GM21619 (cell line): ENCODE measurements around the gene PAX8.

Source experiments
- ATAC-seq: cut with Tn5 transposase; IDR thresholded peaks from one replicate; pipeline ENCODE4 v1.9.1; 2021; ENCODE audit not compliant: unreplicated experiment

The PAX8 gene

DNA sequence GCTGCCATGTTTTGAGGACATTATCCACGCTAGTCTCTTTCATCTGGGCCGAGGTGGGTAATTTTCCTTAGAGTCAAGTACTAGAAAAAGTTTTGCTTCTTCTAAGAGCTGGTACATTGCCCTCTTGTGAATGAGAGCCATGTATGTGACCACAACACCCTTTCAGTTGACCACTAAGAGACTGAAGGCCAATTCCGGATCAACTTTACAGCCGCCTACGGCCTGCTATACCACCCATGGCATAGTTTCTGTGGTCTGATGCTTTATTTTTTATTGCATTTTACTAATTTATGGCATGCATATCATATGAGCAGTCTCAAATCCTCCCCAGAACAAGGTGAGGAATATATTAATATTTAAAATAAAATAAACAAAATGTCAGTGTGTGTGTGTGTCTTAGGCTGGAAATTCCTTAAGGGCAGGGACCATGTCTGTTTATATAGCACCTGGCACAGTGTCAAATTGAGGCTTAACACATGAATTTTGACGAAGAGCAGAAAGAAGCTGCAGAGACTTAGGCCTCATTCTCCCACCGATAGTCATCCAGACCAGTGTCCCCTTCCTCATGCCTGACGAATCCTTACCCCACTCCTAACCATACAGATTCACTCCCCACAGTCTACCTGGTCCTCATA is 69.6 kb downstream of the PAX8 start:
- no peak for ATAC-seq

DNA sequence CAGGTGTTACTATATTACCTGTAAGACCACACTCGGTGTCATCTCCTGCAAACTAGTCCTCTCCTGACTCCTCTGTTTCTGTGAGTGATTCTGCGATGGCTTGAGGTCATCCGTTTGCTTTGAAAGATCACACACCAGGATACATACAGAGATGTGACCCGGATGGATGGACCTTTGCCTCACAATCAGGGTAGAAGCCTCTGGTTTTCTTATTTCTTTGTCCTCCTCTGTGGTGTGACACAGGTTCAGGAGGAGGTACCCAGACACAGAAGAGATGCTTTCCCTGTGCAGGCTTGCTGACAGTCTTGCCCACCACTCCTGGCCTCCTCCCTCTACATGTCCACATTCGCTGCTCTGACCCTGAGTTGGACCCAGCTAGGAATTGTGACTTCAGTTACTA is 70.3 kb downstream of the PAX8 start:
- no peak for ATAC-seq

DNA sequence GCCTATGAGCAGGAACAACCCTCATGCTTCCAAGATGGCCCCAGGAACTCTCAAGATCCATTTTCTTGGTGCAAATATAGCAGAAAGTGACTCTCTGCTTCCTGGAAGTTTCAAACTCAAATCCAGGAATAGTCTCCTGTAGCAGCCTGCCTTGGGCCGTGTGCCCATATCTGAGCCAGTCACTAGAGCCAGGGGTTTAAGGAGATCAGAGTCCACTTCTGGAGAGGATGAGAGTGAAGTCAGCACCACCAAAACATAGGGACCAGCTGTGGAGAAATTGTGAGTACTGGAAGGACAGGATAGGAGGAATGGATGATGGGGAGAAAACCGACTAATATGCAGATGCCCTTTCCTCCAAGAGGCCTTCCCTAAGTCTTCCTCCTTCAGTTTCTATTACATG is 71.7 kb downstream of the PAX8 start:
- no peak for ATAC-seq

DNA sequence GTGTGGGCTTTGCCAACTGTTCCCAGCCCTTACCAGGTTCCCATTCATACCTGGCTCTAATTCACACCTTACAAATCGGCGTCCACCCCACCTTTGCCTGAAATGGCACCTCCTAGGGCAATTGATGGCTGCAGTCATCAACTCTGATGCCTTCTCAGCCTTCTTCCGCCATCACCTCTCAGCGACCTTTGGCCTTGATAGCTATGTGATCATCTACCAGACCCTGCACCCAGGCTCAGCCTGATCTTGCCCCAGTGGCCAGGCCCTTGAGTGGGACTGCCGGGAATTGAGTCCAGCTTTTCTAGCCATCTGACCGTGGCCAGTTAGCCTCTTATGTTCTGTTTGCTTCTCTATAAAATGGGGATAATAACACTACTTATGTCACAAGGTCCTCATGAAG is 72.5 kb downstream of the PAX8 start:
- ATAC-seq = no peak

DNA sequence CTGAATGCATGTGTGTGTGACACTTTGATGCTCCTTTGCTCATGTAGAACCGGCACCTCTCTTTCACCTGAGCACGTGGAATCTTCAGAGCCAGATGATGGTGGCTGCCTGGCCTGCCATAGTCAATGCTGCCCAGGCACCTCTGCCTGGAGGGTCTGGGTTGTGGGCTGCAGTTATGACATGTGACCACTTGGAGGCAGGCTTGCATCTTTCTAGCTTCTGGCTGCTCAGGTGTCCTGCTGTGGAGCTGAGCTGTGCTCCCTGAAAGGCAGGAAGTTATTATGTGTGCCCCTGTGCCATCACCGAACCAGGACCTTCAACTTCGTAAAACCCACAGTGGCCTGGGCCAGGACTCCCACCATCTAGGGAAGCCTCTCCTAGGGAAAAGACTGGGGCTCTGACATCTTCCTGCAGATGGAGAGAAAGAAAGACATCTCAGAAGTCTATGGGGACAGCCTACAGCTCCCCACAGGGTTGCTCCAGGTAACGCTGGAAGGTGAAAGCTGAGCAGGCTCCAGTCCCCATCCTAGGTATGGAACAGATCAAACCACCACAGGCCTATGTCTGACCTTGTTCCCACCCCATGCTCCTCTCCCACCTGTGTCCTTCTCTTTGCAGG is 74.7 kb downstream of the PAX8 start:
- peak; percentile 81 for ATAC-seq

DNA sequence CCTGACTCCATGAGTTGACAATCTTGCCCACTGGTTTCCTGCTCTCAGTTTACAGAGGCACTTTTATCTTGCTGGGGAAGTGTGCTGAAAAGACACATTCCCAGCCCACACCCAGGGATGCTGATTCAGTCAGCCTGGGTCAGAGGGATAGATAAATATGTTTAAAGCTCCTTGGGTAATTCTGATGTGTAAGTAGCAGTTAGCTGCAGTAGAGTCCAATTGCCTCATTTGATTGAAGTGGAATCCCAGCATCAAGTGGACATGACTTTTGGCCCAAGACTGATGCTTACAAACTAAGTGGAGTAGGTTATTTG is 75.5 kb downstream of the PAX8 start:
- ATAC-seq = no peak

DNA sequence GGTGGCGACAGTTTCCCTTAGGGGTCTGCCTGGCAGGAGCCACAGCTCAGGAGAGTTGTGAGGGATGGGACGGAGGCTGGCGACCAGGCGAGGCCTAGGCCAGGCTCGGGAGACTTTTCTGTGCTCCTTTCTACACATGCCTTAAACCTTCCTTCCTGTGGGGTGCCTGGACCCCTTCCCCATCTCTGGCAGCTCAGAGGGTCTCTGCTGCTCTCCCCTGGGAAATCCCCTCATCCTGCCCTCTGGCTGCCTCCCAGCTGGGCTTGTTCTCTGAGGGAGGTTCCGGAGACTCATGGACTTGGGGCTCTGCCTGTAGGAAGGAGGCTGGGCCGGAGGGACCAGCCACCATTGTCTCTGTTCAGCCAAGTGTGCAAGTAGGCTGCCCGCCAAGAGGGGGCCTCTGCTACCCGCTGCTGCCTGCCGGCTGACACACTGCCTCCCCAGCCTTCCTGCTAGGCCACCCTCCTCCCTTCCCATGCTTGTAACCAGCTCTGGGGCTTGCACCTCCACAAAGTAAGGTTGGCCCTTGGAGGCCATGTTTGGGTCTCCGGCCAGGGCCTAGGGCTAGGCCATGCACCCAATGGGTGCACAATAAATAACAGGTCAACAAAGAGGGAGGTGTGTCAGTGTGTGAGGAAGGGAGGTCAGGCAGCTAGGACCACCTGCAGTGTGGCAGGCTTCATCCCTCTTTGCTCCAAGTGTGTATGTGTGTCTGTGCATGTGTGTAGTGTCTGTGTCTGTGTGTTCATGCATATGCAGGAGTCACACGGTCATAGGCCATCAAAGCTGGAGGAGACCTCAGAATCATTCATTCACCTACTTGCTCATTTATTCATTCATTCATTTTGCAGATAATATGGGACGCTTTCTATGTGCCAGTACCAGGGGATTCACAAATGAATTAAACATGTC is 76.2 kb downstream of the PAX8 start:
- no peak for ATAC-seq

DNA sequence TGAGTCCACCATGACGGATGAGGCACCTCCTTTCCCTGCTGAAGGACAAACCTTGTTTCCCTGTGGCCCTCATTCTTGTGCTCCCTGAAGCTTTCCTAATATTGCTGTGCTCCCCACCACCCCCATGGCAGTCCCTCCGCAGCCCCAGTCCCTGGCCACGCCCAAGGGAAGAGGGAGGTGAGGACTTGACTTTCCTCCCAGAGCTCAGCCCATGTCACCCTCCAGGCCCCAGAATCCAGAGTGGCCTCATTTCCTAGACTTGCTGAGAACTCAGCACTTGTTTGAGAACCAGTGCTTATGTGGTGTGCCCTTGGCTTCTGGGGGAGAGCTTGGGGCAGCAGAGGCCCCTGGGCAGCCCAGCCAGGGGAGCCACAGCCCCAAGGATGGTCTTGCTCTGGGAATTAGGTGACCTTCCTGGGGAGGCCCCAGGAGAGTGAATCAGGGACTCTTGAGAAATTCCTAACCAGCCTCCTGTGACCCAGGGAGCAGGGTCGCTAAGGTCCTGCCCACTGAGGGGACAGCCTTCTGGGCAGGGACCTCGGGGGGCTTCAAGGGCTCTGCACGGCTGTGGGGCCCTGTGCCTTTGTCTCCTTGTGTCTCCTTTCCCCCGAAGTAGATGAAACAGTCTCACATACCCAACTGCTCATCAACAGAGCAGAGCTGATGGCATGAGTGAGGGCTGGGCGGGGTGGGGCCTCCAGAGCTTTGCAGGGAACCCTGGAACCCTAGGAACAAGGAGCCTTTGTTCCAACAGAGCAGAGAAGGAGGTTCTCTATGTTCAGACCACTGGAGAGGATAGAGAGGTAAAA is 77.0 kb downstream of the PAX8 start:
- ATAC-seq = no peak

DNA sequence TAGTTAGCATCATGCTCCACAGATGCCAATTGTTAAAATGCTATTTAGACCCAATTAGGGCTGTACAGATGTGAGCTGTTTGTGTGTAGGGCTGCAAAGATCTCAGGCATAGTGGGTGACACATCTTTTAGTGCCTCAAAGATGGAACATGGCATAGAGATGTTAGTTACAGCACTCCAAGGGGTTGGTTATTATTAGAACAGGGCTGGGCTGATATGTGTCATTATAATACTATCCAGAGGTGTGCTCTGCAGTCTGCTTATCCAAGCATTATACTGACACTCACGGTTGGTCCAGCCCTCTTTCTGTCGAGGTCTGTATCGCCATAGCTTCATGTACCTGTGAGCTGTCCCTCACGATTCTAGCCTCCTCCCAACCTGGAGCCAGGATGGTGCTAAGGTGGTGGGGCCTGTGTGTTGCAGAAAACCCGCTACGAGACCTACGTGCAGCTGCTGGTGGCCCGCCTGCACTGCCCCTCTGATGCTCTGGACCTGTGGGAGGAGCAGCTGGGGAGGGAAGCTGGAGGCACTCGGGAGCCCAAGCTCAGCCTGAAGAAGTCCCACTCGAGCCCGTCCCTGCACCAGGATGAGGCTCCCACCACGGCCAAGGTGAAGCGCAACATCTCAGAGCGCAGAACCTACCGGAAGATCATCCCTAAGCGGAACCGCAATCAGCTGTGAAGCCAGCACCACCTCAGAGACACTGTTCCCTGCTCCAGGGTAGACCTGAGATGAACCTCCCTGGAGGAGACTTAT is 77.8 kb downstream of the PAX8 start:
- no peak for ATAC-seq

DNA sequence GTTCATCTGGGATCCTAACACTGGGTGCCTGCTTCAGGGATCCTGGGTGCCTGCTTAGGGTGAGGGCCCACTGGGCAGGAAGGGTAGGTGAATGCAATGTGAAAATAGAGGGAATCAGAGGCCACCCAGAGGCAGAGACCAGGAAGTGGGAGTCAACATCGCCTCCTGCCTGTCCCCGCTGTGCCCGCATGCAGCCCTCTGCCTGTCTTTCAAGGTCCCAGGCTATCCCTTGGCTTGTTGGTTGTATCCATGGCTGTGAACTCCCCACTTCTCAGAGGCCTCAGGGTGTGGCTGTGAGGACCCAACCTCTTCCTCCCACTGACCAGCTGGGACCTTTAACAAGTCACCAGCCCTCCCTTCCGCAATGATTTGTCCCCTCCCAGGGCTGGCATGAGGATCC is 78.5 kb downstream of the PAX8 start:
- no peak for ATAC-seq

DNA sequence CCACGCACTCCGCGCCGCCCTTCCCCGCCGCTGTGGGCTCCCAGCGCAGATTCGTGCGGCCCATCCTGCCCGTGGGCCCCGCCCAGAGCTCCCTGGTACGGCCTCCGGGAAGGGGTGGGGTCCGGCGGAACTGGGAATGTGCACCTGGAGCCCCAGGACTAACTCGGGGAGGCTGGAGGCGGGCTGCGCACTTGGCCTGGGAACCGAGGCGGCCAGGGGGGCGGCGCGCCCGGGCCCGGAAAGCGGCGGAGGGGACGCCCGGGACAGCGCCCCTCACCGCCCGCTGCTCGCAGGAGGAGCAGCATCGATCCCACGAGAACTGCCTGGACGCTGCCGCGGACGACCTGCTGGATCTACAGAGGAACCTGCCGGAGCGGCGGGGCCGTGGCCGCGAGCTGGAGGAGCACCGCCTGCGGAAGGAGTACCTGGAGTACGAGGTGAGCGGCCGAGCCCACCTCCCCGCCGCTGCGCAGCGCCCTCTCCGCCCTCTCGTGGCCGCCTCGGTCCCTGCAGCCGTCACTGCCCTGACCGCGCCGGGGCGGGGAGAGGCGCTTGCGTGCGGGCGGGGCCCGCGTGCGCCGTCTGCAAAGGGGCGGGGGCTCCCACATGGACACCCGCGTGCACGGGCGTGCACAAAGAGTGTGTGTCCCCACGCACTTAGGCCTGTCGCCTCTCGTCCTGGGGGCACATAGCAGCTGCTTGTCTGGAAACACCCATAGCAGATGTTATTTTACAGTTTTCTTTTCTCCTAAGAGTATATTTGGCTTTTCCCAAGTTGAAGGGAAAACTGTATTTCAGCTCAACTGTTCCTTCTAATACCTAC is 79.7 kb downstream of the PAX8 start:
- peak; percentile 39 for ATAC-seq

DNA sequence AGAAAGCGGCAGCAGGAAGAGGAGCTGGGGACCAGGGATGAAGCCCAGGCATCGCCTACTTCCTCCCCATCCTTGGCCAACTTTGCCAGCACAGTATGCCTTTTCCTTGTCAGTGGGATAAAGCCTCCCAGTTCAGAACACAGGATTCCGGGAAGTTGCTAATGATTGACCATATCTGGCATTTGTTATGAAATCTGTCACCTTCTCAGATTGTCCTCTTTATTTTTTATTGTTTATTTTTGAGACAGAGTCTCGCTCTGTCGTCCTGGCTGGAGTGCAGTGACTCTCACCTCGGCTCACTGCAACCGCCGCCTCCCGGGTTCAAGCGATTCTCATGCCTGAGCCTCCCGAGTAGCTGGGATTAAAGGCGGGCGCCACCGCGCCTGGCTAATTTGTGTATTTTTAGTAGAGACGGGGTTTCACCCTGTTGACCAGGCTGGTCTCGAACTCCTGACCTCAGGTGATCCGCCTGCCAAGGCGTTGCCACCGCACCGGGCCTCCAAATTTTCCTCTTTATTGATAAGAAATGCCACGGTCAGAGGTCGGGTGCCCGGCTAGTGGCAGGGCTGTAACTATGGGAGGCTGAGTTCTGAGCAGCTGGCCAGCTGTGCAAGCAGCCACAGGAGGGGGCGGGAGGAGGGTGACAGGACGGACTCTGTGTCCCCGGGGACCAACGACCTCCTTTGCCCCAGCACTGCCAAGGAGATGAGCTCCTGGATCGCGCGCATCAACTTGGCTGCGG is 80.5 kb downstream of the PAX8 start:
- no peak for ATAC-seq

DNA sequence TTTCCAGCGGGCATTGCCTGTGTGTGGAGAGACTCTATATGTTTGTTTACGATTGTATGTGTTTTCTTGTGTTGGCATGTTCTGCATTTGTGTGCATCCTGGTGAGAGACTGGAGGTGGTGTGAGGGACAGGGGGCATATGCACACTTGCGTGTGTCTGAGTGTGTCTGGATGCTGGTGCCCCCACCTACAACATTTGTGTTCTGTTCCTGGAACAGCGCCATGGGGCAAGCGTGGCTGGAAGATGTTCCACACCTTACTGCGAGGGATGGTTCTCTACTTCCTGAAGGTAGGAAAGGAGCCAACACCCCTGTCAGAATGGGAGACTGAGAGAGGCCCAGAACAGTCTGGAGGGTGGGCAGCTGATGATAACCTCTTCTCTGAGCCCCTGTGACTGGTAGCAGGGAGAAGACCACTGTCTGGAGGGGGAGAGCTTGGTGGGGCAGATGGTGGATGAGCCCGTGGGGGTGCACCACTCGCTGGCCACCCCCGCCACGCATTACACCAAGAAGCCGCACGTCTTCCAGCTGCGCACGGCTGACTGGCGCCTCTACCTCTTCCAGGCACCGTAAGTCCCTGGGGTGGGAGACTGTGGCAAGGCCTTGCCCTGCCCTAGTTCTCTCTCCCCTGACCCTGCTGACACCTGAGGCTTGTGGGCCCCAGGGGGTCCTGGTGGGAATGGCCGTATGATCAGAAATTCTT is 81.2 kb downstream of the PAX8 start:
- no peak for ATAC-seq

DNA sequence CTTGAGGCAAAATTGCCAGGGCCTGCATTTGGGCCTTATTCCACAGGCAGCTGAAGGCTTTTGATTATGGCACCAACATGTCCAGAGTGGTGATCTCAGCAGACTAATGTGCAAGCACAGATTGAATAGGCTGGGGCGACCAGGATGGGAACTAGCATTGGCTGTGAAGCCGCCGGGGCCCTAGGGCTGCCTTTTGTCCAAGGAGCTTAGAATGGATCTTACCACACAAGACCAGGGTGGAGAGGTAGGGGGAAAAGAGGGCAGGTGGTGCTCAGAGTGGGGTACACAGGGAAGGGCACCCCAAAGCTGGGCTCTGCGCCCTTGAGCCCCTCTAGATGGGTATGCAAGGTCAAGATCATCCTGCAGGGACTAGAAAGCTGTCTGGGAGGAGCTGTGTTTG is 81.9 kb downstream of the PAX8 start:
- ATAC-seq = no peak

DNA sequence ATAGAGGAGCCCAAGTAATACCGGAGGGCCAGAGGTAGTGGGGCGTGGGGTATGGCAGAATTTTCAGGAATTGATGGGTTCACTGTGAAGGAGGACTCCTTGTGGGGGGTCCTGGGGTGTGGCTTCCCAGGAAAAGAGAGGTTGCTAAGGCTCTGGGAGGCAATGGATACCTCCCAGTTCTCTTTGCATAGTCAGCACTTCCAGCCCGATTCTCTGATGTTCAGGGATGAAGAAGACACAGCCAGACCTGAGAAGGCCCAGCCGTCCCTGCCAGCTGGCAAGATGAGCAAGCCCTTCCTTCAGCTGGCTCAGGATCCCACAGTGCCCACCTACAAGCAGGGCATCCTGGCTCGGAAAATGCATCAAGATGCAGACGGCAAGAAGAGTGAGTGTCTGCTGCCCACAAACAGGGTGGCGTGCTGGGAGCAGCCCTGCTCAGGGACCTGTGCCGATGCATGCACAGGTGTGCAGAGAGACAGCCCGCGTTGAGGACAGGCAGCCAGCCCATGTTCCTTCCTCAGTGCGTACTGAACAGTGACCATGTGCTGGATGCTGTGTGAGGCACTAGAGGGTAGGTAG is 82.7 kb downstream of the PAX8 start:
- ATAC-seq = no peak

DNA sequence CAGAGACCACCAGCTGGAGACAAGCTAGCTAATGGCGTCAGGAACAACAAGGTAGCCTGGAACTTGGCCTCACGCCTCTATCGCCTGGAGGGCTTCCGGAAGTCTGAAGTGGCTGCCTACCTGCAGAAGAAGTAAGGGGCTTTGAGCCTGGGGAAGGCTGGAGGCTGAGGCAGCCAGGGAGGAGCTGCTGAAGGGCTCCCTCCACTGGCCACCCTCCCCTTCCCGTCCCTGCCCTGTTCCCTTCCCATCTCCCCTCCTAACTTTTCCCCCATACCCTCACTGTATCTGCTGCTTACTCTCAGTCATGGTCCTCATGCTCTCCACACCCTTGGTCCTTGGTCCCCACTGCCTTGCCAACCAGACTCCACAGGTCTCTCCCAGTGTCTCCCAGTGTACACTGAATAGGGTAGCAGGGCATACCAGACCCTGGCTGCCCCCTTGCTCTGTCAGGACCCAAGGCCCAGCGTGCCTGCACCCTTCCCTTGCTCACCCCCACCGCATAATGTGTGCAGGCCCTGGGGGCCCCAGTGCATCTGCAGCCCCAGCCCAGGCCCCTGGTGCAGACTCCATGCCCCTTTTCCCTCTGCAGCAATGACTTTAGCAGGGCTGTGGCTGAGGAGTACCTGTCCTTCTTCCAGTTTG is 86.1 kb downstream of the PAX8 start:
- no peak for ATAC-seq

DNA sequence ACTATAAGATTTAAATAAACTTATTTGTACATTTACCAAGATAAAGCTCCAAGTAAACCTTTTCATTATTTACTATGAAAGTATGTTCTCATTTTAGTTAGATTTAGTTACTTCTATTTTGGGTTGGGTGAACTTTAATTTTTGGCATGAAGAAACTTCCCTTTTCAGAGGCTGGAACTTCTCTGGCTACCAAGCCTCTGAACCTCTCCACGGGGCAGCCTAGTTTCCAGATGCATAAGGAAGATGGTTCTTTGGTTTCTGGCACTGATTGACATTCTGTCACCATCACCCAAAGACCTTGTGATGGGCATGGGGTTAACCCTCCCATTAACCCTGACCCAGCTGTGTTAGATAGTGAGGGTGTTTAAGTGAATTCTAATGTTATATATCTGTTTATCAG is 87.8 kb downstream of the PAX8 start:
- ATAC-seq = no peak

DNA sequence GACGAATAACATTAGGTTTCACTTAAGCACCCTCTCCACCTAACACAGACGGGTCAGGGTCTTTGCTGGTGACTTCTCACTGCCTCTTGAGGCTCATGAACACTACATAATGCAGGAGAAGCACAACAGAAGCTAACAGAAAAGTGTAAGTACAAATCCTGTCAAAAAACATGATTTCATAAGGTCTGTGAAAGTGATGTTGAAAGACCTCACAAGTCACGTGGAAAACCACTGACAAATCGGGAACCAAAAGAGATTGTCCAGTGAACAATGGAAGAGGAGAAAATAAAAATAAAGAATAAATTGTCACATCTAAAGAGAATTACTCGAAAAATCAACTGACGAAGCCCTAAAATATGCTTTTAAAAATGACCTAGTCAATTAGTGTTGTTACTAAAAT is 91.0 kb downstream of the PAX8 start:
- ATAC-seq = no peak
